Rectal smooth muscle tissue (tissue), 1 donor: ENCODE measurements around the gene CCDC43.
"Not testable (repeated sequence)": the region's sequence is repeated elsewhere in the genome, so short reads cannot be mapped to it uniquely, and the experiment has no call there.

Source experiments
- H3K27ac ChIP-seq: one replicate; pipeline ENCODE4 v1.7.0; 2013; ENCODE audit warnings: low read depth, low read length, inconsistent platforms
- H3K27me3 ChIP-seq: one replicate; pipeline ENCODE4 v1.7.0; 2013; ENCODE audit warnings: low read length; ENCODE audit not compliant: control insufficient read depth, insufficient read depth
- H3K36me3 ChIP-seq: one replicate; pipeline ENCODE4 v1.7.0; 2013; ENCODE audit warnings: low read length; ENCODE audit not compliant: control insufficient read depth, insufficient read depth
- H3K4me1 ChIP-seq: one replicate; pipeline ENCODE4 v1.7.0; 2013; ENCODE audit warnings: low read length; ENCODE audit not compliant: control insufficient read depth, insufficient read depth
- H3K4me3 ChIP-seq: one replicate; pipeline ENCODE4 v1.7.0; 2013; ENCODE audit warnings: low read length
- H3K9ac ChIP-seq: one replicate; pipeline ENCODE4 v1.7.0; 2013; ENCODE audit warnings: low read length

The CCDC43 gene, protein sequence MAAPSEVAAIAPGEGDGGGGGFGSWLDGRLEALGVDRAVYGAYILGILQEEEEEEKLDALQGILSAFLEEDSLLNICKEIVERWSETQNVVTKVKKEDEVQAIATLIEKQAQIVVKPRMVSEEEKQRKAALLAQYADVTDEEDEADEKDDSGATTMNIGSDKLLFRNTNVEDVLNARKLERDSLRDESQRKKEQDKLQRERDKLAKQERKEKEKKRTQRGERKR

DNA sequence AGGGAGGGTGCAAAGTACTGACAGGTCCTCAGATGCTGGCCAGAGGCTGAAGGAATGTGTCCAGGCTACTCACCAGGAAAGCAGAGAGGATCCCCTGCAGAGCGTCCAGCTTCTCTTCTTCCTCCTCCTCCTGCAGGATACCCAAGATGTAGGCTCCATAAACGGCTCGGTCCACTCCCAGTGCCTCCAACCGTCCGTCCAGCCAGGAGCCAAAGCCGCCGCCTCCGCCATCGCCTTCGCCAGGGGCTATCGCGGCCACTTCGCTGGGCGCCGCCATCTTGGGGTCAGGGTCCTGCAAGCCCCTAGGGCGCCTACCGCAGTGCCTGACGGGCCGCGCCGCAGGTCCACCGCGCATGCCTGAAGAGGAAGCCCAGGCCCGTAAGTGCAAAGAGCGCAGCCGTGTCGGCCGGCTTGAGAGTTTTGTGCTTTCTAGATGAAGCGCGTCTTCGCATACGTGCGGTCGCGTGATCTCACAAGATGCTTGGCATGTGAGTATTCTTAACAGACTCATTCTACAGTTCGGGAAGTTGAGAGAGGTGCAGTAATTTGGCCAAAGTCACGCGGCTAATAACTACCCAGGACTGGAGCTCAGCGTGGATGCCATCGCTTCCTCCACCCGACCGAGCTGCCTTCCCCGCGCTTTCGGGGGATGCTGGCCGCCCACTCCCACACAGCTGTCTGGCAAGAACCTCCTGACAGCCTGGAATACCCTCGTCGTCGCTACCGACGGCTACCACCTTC lies at the start of gene CCDC43:
Gene CCDC43, minus strand, starts transcription at position 300 of the 741 bp plus-strand sequence. Its CDS starts 23 bp downstream, at position 277.
- H3K36me3 ChIP-seq, result no peaks in the 10 kb centered on the region
- no peaks in the 10 kb centered on the region for H3K27me3 ChIP-seq
- peak within 1 kb of the TSS; percentile 93 for H3K4me3 ChIP-seq
- peaks cover 9% of the 10 kb centered on the region for H3K4me1 ChIP-seq
- peak within 1 kb of the TSS; percentile 88 for H3K9ac ChIP-seq
- H3K27ac ChIP-seq, result peak within 1 kb of the TSS; percentile 88

DNA sequence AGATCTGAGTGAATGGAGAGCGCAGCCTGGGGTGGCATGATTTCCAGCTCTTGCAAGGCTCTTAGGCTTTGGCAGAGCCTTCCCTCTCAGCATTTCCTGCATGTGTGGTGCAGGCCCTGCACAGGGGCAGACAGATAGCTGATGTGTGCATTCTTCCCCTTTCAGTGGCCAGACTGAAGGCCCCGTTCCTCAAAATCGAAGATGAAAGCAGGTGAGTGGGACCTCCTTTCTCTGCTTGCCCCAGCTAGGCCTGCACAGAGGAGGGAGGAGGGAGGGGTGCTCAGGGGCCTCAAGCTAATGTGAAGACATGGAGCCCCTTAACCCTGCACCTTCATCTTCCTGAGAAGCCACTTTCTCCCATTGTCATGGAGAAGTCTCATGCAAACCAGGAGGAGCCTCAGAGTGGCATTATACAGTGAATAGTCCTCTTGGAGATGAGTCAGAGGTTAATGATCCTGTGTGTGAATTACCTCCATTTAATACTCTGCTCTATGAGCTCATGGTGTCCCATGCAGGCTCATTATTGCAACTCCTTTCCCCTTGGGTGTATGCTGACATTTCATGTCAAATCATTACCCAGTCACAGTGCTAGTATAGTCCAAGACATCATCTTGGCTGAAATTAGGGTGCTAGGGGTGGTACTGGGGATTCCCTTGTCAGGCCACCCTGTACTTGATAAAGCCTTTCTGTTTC lies 48.8 kb upstream of the CCDC43 start:
- no peak overlapping the region for H3K4me3 ChIP-seq
- peaks cover 3% of the 10 kb centered on the region for H3K36me3 ChIP-seq
- no peaks in the 10 kb centered on the region for H3K4me1 ChIP-seq
- no peaks in the 10 kb centered on the region for H3K27me3 ChIP-seq
- H3K27ac ChIP-seq, result no peak overlapping the region
- no peak overlapping the region for H3K9ac ChIP-seq

DNA sequence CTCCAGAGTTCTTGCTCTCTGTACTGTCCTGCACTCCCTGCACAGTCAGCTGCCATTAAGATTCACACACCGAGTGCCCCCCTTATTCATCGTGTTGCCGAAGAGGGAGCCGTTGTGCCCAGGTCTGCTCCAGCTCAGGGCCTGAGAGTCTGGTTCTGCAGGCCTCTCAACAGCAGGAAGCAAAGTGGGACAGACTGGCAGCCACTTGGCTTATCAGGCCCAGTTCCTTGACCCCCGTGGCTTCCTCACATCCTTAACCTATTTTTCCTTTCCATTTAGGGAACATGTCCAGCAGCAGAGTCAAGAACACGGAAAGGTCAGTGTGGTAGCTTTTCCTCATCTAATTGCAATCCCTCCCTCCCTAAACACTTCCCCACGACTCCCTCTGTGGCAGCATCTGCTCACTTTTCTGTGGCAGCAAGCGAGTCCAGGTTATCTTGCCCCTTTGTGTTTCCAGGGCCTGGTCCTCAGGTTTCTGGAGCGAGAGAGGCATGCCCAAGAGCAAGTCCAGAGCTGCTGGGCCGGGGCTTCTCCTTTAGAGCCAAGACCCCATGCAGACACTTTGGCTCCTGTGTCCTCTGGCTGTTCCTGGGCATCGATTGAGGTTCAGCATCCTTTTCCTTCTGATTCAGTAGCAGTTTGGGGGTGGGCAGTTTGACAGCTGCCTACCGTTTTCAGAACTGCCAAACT lies 47.1 kb upstream of the CCDC43 start:
- no peaks in the 10 kb centered on the region for H3K27me3 ChIP-seq
- no peak overlapping the region for H3K4me3 ChIP-seq
- no peaks in the 10 kb centered on the region for H3K4me1 ChIP-seq
- H3K27ac ChIP-seq, result no peak overlapping the region
- H3K36me3 ChIP-seq, result peaks cover 3% of the 10 kb centered on the region
- no peak overlapping the region for H3K9ac ChIP-seq

DNA sequence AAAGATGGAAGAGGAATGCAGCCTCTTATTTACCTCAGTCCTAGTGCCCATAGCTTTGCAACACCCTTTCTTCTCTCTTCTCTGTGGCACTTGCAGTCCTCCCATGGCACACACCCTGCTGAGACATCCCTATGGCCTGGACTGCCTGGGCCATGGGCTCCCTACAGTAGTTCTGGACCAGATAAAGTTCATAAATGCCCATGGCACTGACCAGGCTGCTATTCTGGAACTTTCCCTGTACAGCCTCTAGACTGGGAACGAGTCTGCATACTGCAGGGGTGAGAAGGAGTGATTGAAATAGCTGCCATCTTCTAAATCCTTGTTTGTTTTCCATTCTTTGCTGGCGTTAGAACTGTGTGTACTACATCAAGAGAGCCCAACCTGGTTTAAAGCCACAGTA lies 44.7 kb upstream of the CCDC43 start:
- H3K27ac ChIP-seq, result no peak overlapping the region
- no peak overlapping the region for H3K4me3 ChIP-seq
- H3K9ac ChIP-seq, result no peak overlapping the region
- no peaks in the 10 kb centered on the region for H3K27me3 ChIP-seq
- no peaks in the 10 kb centered on the region for H3K4me1 ChIP-seq
- peaks cover 5% of the 10 kb centered on the region for H3K36me3 ChIP-seq

DNA sequence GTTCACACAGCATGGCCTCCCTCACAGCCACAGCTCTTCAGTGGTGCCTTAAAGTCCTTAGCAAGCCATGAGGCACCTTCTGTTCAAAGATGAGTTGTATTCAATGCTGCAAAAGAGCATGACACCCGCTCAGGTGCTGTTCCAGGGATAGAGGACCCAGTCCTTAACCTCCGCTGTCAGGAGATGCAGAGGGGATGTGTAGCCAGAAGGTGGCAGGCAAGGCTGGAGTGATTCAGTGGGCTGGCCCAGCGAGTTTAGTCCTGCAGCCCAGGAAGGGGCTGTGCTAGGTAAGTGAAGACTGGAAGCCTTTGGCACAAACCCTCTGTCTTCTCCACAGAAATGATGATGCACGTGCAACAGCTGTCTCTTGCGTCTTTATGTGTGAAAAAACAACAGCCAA lies 44.2 kb upstream of the CCDC43 start:
- Histone ChIP-seq H3K4me1 (no peaks in the 10 kb centered on the region), H3K4me3 (no peak overlapping the region), H3K9ac (no peak overlapping the region), H3K27me3 (no peaks in the 10 kb centered on the region), H3K36me3 (peaks cover 5% of the 10 kb centered on the region), H3K27ac (no peak overlapping the region)

DNA sequence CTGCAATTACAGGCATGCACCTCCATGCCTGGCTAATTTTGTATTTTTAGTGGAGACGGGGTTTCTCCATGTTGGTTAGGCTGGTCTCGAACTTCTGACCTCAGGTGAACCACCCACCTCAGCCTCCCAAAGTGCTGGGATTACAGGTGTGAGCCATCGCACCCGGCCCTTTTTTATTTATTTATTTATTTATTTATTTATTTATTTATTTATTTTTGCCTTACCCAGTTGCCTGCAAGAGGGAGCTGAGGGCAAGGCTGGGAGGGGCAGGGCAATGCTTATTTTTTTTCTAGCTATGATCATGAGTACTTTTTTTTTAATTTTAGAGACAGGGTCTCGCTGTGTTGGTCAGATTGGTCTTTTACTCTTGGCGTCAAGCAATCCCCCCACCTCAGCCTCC lies 36.5 kb upstream of the CCDC43 start:
- H3K4me3 ChIP-seq, H3K9ac ChIP-seq, H3K4me1 ChIP-seq, H3K27me3 ChIP-seq, H3K27ac ChIP-seq, H3K36me3 ChIP-seq: not testable (repeated sequence)

DNA sequence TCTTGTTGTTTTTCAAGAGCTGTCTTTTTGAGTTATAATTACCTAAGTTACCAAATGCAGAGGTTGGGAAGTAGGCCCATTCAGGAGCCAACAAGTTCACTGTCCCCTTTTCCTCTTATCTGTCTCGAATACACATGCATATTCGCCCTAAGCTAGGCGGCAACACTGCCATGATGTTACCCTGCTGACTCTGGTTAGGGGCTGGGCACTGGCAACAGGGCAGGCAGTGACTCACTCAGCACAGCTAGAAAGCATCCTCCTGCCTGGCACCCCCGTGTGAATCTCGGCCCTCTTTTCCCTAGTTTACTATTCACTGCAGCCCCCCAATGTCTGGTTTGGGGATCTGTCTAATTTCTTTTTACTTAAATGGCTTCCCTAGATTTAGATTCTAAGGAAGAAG lies 32.7 kb upstream of the CCDC43 start:
- Histone ChIP-seq H3K9ac (no peak overlapping the region), H3K27ac (no peak overlapping the region), H3K36me3 (no peaks in the 10 kb centered on the region), H3K4me3 (no peak overlapping the region), H3K4me1 (no peaks in the 10 kb centered on the region), H3K27me3 (no peaks in the 10 kb centered on the region)

DNA sequence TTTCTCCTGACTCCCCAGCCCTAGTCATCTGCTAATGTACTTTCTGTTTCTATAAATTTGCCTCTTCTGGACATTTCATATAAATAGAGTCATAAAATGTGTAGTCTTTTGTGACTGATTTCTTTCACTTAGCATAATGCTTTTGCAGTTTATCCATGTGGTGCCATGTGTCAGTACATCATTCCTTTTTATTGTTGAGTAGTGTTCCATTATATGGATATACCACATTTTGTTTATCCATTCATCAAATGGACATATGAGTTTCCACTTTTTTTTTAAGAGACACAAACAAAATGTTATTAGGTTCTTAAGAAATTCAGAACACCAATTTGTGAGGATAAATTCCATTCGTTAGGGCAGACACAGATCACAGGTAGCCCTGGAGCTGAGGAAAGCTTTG lies 29.9 kb upstream of the CCDC43 start:
- H3K27ac ChIP-seq, result no peak overlapping the region
- H3K4me3 ChIP-seq, result no peak overlapping the region
- no peak overlapping the region for H3K9ac ChIP-seq
- H3K27me3 ChIP-seq, result no peaks in the 10 kb centered on the region
- no peaks in the 10 kb centered on the region for H3K36me3 ChIP-seq
- H3K4me1 ChIP-seq, result no peaks in the 10 kb centered on the region

DNA sequence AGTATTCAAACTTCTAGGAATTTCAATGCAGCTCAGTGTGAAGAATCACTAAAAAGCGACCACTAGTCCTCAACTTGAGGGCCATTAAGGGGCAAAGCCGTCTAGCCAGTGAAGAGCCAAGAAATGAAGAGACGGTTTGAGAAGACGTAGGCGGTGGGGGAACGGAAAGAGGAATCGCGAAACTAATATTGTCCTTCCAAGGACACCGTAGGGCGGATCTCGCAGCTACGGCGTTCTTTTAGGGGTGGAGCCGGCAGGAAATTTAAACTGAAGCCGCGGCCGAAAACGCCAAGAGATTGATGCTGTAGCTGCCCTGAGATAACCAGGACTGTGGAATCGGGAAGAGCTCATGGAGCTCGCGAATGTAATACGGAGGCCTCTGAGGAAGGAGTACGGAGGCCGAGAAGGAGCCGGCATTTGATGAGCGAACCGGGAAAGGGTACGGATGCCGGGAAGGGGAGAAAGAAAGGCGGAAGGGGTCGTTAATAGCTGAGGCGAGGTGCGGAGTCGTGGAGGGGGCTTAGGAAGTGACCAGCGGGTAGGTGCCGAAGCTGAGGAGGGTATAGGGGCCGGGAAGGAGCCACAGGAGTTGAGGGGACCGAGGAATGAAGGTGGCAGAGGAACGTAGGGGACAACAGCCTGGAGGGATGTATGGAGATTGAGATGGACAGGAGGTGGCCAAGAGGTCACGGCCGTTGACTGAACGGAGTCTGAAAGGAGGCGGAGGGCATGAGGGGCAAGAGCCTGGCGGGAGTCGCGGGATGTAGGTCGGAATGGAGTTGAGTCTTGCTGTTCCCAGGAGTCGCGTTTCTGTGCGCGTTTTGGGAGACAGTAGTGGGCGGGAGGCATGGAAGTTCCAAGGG lies 19.1 kb upstream of the CCDC43 start, which contains the start of gene DBF4B:
Gene DBF4B, plus strand, starts transcription at position 265 of the 863 bp plus-strand sequence. Its CDS starts 156 bp downstream, at position 421.
- peak within 1 kb of the TSS; percentile 98 for H3K4me3 ChIP-seq
- H3K27me3 ChIP-seq, result no peaks in the 10 kb centered on the region
- H3K9ac ChIP-seq, result peak within 1 kb of the TSS; percentile 59
- peak within 1 kb of the TSS; percentile 82 for H3K27ac ChIP-seq
- peaks cover 10% of the 10 kb centered on the region for H3K4me1 ChIP-seq
- no peaks in the 10 kb centered on the region for H3K36me3 ChIP-seq

DNA sequence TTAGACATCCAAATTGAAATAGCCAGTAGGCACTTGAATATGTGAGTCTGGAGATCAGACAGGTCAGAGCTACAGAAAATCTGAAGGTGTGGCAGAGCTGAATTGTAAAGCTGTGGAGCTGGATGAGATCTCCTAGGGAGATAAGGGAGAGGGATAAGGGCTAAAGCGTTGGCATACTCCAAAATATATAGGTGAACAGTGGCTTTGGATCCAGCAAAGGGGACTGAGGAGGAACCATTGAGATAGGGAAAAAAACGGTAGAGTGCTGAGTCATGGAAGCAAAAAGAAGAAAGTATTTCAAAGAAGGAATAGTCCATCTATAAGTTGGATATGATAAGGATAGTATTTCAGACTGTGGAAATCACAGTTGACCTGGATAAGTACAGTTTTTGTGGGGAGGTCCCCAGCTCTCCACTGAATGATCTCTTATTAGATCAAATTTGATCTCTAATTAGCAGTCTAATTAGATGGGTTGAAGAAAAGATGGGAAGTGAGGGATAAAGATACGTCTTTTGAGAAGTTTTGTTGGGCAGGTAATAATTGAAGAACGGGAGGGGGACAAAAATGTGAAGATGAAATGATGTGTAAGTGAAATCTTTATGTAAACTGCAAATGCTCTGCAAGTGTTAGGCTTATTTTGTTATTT lies 18.3 kb upstream of the CCDC43 start:
- Histone ChIP-seq H3K9ac (no peak overlapping the region), H3K36me3 (no peaks in the 10 kb centered on the region), H3K4me3 (peak overlapping the region; percentile 98), H3K27me3 (no peaks in the 10 kb centered on the region), H3K27ac (peak overlapping the region; percentile 82), H3K4me1 (peaks cover 10% of the 10 kb centered on the region)

DNA sequence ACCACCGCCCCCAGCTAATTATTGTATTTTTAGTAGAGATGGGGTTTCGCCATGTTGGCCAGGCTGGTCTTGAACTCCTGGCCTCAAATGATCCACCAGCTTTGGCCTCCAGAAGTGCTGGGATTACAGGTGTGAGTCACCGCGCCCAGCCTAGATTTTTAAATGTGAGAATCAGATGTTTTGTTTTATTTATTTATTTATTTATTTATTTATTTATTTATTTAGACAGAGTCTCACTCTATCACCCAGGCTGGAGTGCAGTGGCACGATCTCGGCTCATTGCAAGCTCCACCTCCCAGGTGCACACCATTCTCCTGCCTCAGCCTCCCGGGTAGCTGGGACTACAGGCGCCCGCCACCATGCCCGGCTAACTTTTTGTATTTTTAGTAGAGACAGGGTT lies 10.7 kb upstream of the CCDC43 start:
- not testable (repeated sequence) for H3K4me1 ChIP-seq, H3K27ac ChIP-seq, H3K4me3 ChIP-seq, H3K9ac ChIP-seq, H3K36me3 ChIP-seq, H3K27me3 ChIP-seq
